ENCODE measurements around the gene HSPA1L. TPM values are rescaled to one million over a fixed set of nuclear protein-coding genes. Genes with fewer than 3 reads are reported as not detected.

The HSPA1L gene
- total RNA-seq, 2 experiments from 2014 or later, result 1.7 to 1.8 TPM

DNA sequence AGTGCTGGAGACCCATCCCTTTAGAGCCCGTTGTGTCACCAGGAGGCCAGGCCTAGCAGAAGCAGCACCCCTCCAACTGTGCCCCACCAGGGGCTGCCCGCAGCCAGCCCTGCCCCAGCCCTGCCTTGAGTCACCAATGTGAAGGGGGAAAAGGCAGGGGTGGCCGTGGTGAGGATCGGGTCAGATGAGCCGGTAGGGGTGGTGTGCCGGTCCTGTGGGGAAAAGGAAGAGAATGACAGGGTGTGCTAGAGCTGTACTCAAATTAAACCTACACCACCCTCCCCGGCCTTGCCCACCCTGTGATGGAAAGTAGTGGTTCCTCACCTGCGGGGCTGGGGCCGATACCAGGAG, 49.5 kb downstream of the HSPA1L start:
- Histone ChIP-seq H3K9me3 (ENCODE audit: control insufficient read depth in 1 of 2, insufficient read depth in 1 of 2, low read length in 2 of 2) (no peaks in the 10 kb centered on the region), H3K27me3 (ENCODE audit: control insufficient read depth in 1 of 2, insufficient read depth in 2 of 2, low read length in 2 of 2) (no peaks in the 10 kb centered on the region), H3K36me3 (ENCODE audit: insufficient read depth, low read length) (peaks cover 2% of the 10 kb centered on the region), H3K4me3 (ENCODE audit: low read length) (no peak overlapping the region), H3K4me1 (ENCODE audit: insufficient read depth, low read length) (peaks cover 16% of the 10 kb centered on the region), H3K27ac (ENCODE audit: low read depth in 1 of 2, low read length in 2 of 2) (no peak overlapping the region)
- POLR2A ChIA-PET, result interaction anchor here (1.2 kb wide), 1 partner anchor 12 kb away, joined by 3 read pairs; the partner anchor contains the start of gene VWA7
- ATAC-seq (ENCODE audit: poor library complexity) (no peak), DNase-seq (no peak)
- H3K9me3 Mint-ChIP-seq, result no peaks in the 10 kb centered on the region
- no peak overlapping the region for H3K27ac Mint-ChIP-seq
- peaks cover 3% of the 10 kb centered on the region for H3K36me3 Mint-ChIP-seq (ENCODE audit: low read depth)
- TF ChIP-seq, protein P1, sequence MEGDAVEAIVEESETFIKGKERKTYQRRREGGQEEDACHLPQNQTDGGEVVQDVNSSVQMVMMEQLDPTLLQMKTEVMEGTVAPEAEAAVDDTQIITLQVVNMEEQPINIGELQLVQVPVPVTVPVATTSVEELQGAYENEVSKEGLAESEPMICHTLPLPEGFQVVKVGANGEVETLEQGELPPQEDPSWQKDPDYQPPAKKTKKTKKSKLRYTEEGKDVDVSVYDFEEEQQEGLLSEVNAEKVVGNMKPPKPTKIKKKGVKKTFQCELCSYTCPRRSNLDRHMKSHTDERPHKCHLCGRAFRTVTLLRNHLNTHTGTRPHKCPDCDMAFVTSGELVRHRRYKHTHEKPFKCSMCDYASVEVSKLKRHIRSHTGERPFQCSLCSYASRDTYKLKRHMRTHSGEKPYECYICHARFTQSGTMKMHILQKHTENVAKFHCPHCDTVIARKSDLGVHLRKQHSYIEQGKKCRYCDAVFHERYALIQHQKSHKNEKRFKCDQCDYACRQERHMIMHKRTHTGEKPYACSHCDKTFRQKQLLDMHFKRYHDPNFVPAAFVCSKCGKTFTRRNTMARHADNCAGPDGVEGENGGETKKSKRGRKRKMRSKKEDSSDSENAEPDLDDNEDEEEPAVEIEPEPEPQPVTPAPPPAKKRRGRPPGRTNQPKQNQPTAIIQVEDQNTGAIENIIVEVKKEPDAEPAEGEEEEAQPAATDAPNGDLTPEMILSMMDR (IDR thresholded peaks at IDR 0.05), result no peak
- CTCF ChIA-PET, result no interaction called here
- H3K4me3 Mint-ChIP-seq, result no peak overlapping the region
- peaks cover 8% of the 10 kb centered on the region for H3K4me1 Mint-ChIP-seq (ENCODE audit: low read depth)
- intact Hi-C loops (cut with DNase I, micrococcal nuclease), result no loop called here
- no peaks in the 10 kb centered on the region for H3K27me3 Mint-ChIP-seq

DNA sequence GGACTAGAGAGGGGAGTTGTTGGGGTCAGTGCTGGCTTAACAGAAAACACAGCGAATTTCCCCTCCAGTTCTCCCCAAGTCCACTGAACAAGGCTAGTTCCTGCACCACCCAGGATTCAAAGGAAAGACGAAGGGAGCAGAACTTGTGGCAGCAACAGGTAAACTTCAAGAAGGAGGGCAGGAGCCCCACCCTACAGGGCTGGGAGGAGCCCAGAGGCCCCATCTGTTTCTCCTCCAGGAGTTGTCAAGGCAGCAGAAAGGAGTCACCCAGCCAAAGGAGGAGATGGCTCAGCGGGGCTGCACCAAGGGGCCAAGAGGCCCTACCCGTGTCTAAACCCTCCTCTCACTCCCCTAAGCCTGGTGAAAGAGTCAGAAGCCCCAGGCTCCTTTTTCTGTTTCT, 50.9 kb downstream of the HSPA1L start:
- DNase-seq (no peak), ATAC-seq (ENCODE audit: poor library complexity) (no peak)
- Mint-ChIP-seq H3K36me3 (ENCODE audit: low read depth) (peaks cover 4% of the 10 kb centered on the region), H3K4me1 (ENCODE audit: low read depth) (no peaks in the 10 kb centered on the region), H3K9me3 (no peaks in the 10 kb centered on the region), H3K4me3 (no peak overlapping the region), H3K27me3 (no peaks in the 10 kb centered on the region), H3K27ac (no peak overlapping the region)
- ChIA-PET CTCF (interaction anchor here (0.6 kb wide), 1 partner anchor 68 kb away, joined by 6 read pairs; no protein-coding TSS in a partner anchor), POLR2A (no interaction called here)
- intact Hi-C loops (cut with DNase I, micrococcal nuclease), result no loop called here
- Histone ChIP-seq H3K27me3 (ENCODE audit: control insufficient read depth in 1 of 2, insufficient read depth in 2 of 2, low read length in 2 of 2) (no peaks in the 10 kb centered on the region), H3K4me3 (ENCODE audit: low read length) (no peak overlapping the region), H3K9me3 (ENCODE audit: control insufficient read depth in 1 of 2, insufficient read depth in 1 of 2, low read length in 2 of 2) (no peaks in the 10 kb centered on the region), H3K27ac (ENCODE audit: low read depth in 1 of 2, low read length in 2 of 2) (no peak overlapping the region), H3K36me3 (ENCODE audit: insufficient read depth, low read length) (peaks cover 2% of the 10 kb centered on the region), H3K4me1 (ENCODE audit: insufficient read depth, low read length) (peaks cover 8% of the 10 kb centered on the region)
- TF ChIP-seq, protein P1 (IDR thresholded peaks at IDR 0.05), result no peak

DNA sequence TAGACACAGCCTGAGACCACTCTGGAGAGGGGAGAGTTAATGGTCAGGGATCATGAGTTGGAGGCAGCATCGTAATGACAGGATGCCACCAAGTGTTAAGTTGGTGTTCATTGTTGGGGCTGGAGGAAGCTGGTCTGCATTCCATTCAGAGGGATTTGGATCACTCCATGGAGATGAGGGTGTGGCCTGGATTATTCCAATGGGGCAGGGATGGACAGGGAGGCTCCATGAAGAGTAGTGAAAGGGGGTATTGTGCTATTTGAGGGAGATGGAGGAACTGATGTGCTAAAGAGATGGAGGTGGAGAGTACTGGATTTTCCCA, 51.5 kb downstream of the HSPA1L start:
- ChIA-PET POLR2A (no interaction called here), CTCF (interaction anchor here (0.6 kb wide), 1 partner anchor 68 kb away, joined by 6 read pairs; no protein-coding TSS in a partner anchor)
- TF ChIP-seq, protein P1 (IDR thresholded peaks at IDR 0.05), result no peak
- Mint-ChIP-seq H3K36me3 (ENCODE audit: low read depth) (peaks cover 4% of the 10 kb centered on the region), H3K27ac (no peak overlapping the region), H3K4me1 (ENCODE audit: low read depth) (no peaks in the 10 kb centered on the region), H3K4me3 (no peak overlapping the region), H3K9me3 (no peaks in the 10 kb centered on the region), H3K27me3 (no peaks in the 10 kb centered on the region)
- Histone ChIP-seq H3K36me3 (ENCODE audit: insufficient read depth, low read length) (peaks cover 2% of the 10 kb centered on the region), H3K9me3 (ENCODE audit: control insufficient read depth in 1 of 2, insufficient read depth in 1 of 2, low read length in 2 of 2) (no peaks in the 10 kb centered on the region), H3K4me1 (ENCODE audit: insufficient read depth, low read length) (peaks cover 5% of the 10 kb centered on the region), H3K27me3 (ENCODE audit: control insufficient read depth in 1 of 2, insufficient read depth in 2 of 2, low read length in 2 of 2) (no peaks in the 10 kb centered on the region), H3K27ac (ENCODE audit: low read depth in 1 of 2, low read length in 2 of 2) (no peak overlapping the region), H3K4me3 (ENCODE audit: low read length) (no peak overlapping the region)
- DNase-seq (no peak), ATAC-seq (ENCODE audit: poor library complexity) (no peak)
- intact Hi-C loops (cut with DNase I, micrococcal nuclease), result no loop called here
